Ovary (tissue), 9 donors: Measurements from ENCODE around the gene ATG4D. TPM values are rescaled to one million over a fixed set of nuclear protein-coding genes. Genes with fewer than 3 reads are reported as not detected.

Experiments used
- DNase-seq, 5 donors: peaks; one replicate each; pipeline ENCODE4 v3.0.0-alpha.2; 2019 to 2020
- H3K27ac ChIP-seq, 2 donors: fragments of 200-600 bp; one replicate each; pipeline versions ENCODE4 v1.5.1 to v1.8.0; 2019 to 2022
- H3K27me3 ChIP-seq: fragments of 200-600 bp; one replicate; pipeline ENCODE4 v1.8.0; 2022
- H3K36me3 ChIP-seq: fragments of 200-600 bp; sonication (generic); one replicate; pipeline ENCODE4 v1.5.1; 2019
- H3K4me1 ChIP-seq: one replicate; pipeline ENCODE4 v1.8.1; 2013; ENCODE audit warnings: mild to moderate bottlenecking, moderate library complexity; ENCODE audit not compliant: insufficient read depth
- H3K4me3 ChIP-seq: fragments of 200-600 bp; sonication (generic); one replicate; pipeline ENCODE4 v1.5.1; 2017
- H3K9me3 ChIP-seq, 2 donors: fragments of 200-600 bp in 1 of 2; sonication (generic) in 1 of 2; one replicate each; pipeline versions ENCODE4 v1.5.1 to v1.8.1; 2013 to 2019; ENCODE audit warnings: mild to moderate bottlenecking in 1 of 2, moderate library complexity in 1 of 2
- CTCF ChIP-seq, 3 donors: fragments of 450-650 bp in 2 of 3; fragments of 200-600 bp in 1 of 3; IDR thresholded peaks; one replicate each; pipeline versions ENCODE4 v1.5.1 to v1.8.0; 2016 to 2022; ENCODE audit warnings: antibody characterized with exemption in 3 of 3, mild to moderate bottlenecking in 1 of 3
- EP300 ChIP-seq: sonication (generic); formaldehyde crosslinking; IDR thresholded peaks from one replicate; pipeline ENCODE4 v1.6.1; 2017; ENCODE audit warnings: antibody characterized with exemption
- POLR2A ChIP-seq: fragments of 450-650 bp; IDR thresholded peaks from one replicate; pipeline ENCODE4 v1.6.1; 2017; ENCODE audit warnings: antibody characterized with exemption, mild to moderate bottlenecking, moderate library complexity
- WGBS, 3 donors: extraction: QIAGEN DNeasy Blood & Tissue Kit in 1 of 3; methylation state at CpG; one replicate each; pipeline versions ENCODE4 v1.1.5 to v1.1.7; 2013 to 2017; 5-methylcytosine and 5-hydroxymethylcytosine counted together
- intact Hi-C, 4 donors: fragments of 100-400 bp; cut with DNase I; formaldehyde crosslinking; loops; one replicate each; pipeline versions ENCODE4 v1.11.0 to v1.15.1; 2022 to 2023
- polyA plus RNA-seq, 2 donors: library from polyadenylated mRNA; stranded (reverse); fragments of 200-250 nt in 1 of 2; fragments of 350-450 nt in 1 of 2; fragmentation: Illumina TruSeq in 1 of 2; extraction: RNeasy Lipid Tissue Mini Kit (QIAGEN cat#74804) in 1 of 2; gene quantifications; one replicate each; pipeline ENCODE4 v1.2.3, GENCODE V29; 2013 to 2014
- total RNA-seq, 7 donors: library from RNA; depleted of rRNA in 2 of 7; stranded (reverse); fragments of >200 nt in 2 of 7; fragmentation: NEBNext Ultra II Directional in 3 of 7; extraction: Animal tissue kit (Norgen Biotek cat#: 25700) in 3 of 7; gene quantifications; one replicate each; pipeline versions ENCODE4 v1.1.0 to v1.2.4, GENCODE V29; 2016 to 2023
- donor health status: DM: no; HTN: no; CAD: no; lungs with moderate emphysema.
- donor health status: DM: no; HTN: no; CAD: no.
- donor health status: Bipolar disorder and iron deficiency.
- donor health status: DM: yes; HTN: yes; CAD: no.
- donor health status: DM: no; HTN: no; CAD: no.
- donor health status: DM: yes; HTN: yes; CAD: no.

ATG4D gene
- total and polyA plus RNA-seq, 9 donors: 3.1 to 26.9 (median 21.1) TPM

GRCh38 chr19:10593148-10593547 is 49.4 kb downstream of the ATG4D start:
- Histone ChIP-seq H3K27ac (no peak overlapping the region), H3K4me3 (no peak overlapping the region), H3K27me3 (no peaks in the 10 kb centered on the region), H3K9me3 (no peaks in the 10 kb centered on the region), H3K36me3 (no peaks in the 10 kb centered on the region), H3K4me1 (peaks cover 6% of the 10 kb centered on the region)
- TF ChIP-seq CTCF (IDR thresholded peaks at IDR 0.05) (no peak), EP300 (no peak), POLR2A (no peak)
- intact Hi-C loops: no loop called here
- DNase-seq: no peak
- WGBS, 3 donors: 92 to 94% (median 93%) methylated on average over 7 of the region's 7 CpGs

GRCh38 chr19:10593820-10594637 is 50.3 kb downstream of the ATG4D start:
- no peak overlapping the region for H3K4me3 ChIP-seq
- DNase-seq: peak in 3 of 5 donors; percentile 29 to 72 (median 54)
- TF ChIP-seq EP300 (no peak), POLR2A (no peak), CTCF (IDR thresholded peaks at IDR 0.05) (no peak)
- peaks cover 6% of the 10 kb centered on the region for H3K4me1 ChIP-seq
- intact Hi-C loops: no loop called here
- H3K9me3 ChIP-seq: no peaks in the 10 kb centered on the region
- H3K27me3 ChIP-seq: no peaks in the 10 kb centered on the region
- no peaks in the 10 kb centered on the region for H3K36me3 ChIP-seq
- WGBS, 3 donors: 48 to 52% (median 50%) methylated on average over 9 of the region's 9 CpGs
- H3K27ac ChIP-seq: no peak overlapping the region

GRCh38 chr19:10600149-10600548 is 56.4 kb downstream of the ATG4D start:
- Histone ChIP-seq H3K36me3 (no peaks in the 10 kb centered on the region), H3K27me3 (no peaks in the 10 kb centered on the region), H3K9me3 (no peaks in the 10 kb centered on the region), H3K4me3 (no peak overlapping the region), H3K4me1 (peaks cover 2% of the 10 kb centered on the region), H3K27ac (no peak overlapping the region)
- TF ChIP-seq EP300: no peak
- no peak for TF ChIP-seq CTCF (IDR thresholded peaks at IDR 0.05)
- no peak for TF ChIP-seq POLR2A
- 88 to 95% (median 89%) methylated on average over 5 of the region's 5 CpGs for WGBS, 3 donors
- no peak for DNase-seq
- intact Hi-C loops: no loop called here

GRCh38 chr19:10601999-10602329 is 58.3 kb downstream of the ATG4D start:
- no peak for DNase-seq
- no peak overlapping the region for H3K27ac ChIP-seq
- intact Hi-C loops: no loop called here
- H3K4me3 ChIP-seq: no peak overlapping the region
- no peaks in the 10 kb centered on the region for H3K36me3 ChIP-seq
- no peaks in the 10 kb centered on the region for H3K27me3 ChIP-seq
- 10 to 17% (median 12%) methylated on average over 7 of the region's 7 CpGs for WGBS, 3 donors
- no peaks in the 10 kb centered on the region for H3K9me3 ChIP-seq
- TF ChIP-seq EP300: no peak
- no peak for TF ChIP-seq POLR2A
- no peak for TF ChIP-seq CTCF (IDR thresholded peaks at IDR 0.05)
- H3K4me1 ChIP-seq: peaks cover 2% of the 10 kb centered on the region
